GM12878 (cell line): Measurements from ENCODE around the gene ADAMTS17. TPM values are rescaled to one million over a fixed set of nuclear protein-coding genes. Genes with fewer than 3 reads are reported as not detected.
A peak's percentile ranks its signal among the peaks of the same experiment; 100 is the strongest.

Experiments used
- ATAC-seq: fragments of 200-7000 bp; cut with Tn5 transposase; 3 replicates; pipeline ENCODE4 v1.9.1; 2020; ENCODE audit warnings: mild to moderate bottlenecking, moderate library complexity
- BruUV-seq: library from RNA; stranded (reverse); fragments of 400-500 nt; replicated peaks from 2 replicates; lab custom pipeline; 2021; lab: Mats Ljungman, UMichigan
- CTCF ChIA-PET: fragments of 300-600 bp; sonication (Branson Sonifier 250); formaldehyde crosslinking; extraction: SDS; loops from one replicate; lab custom pipeline; 2021; ENCODE audit warnings: inconsistent platforms; lab: Yijun Ruan, JAX
- POLR2A ChIA-PET: fragments of 350-600 bp; formaldehyde crosslinking; extraction: SDS; loops from one replicate; lab custom pipeline; 2021; ENCODE audit warnings: inconsistent platforms; lab: Charles Lee
- RAD21 ChIA-PET: fragments of 300-600 bp; sonication (Branson Sonifier 250); formaldehyde crosslinking; loops from one replicate; lab custom pipeline; 2023; ENCODE audit warnings: antibody characterized with exemption; ENCODE audit not compliant: unreplicated experiment; lab: Charles Lee
- SMC1A ChIA-PET: fragments of 300-600 bp; sonication (Branson Sonifier 250); formaldehyde crosslinking; loops from one replicate; lab custom pipeline; 2023; ENCODE audit not compliant: unreplicated experiment, uncharacterized antibody; lab: Charles Lee
- DNase-seq: peaks from one replicate; pipeline ENCODE4 v3.0.0-alpha.2; 2011; ENCODE audit warnings: low read depth, low spot score
- FAIRE-seq: peaks from 3 replicates; lab custom pipeline; 2011; peaks lifted over from hg19 to GRCh38; lab: Jason Lieb, UNC
- H2AFZ ChIP-seq: 2 replicates; pipeline ENCODE4 v1.6.0; 2011; ENCODE audit warnings: low read depth, low read length, control low read depth; ENCODE audit not compliant: control insufficient read depth
- H3K27ac ChIP-seq: 2 replicates; pipeline ENCODE4 v1.5.1; 2011; ENCODE audit warnings: control low read depth; ENCODE audit not compliant: control insufficient read depth, insufficient read depth
- H3K27me3 ChIP-seq, 2 experiments: replicated peaks in 1 of 2; 2 replicates each; pipeline versions ENCODE4 v1.6.0 to v1.6.1; 2011; ENCODE audit warnings: low read length in 1 of 2; ENCODE audit not compliant: control insufficient read depth in 2 of 2, insufficient read depth in 2 of 2
- H3K36me3 ChIP-seq, 2 experiments: 2 replicates each; pipeline ENCODE4 v1.5.1; 2011; ENCODE audit warnings: low read length in 1 of 2; ENCODE audit not compliant: control insufficient read depth in 2 of 2, insufficient read depth in 2 of 2
- H3K4me1 ChIP-seq: 2 replicates; pipeline ENCODE4 v1.6.1; 2011; ENCODE audit warnings: mild to moderate bottlenecking, low read length, moderate library complexity, mixed read lengths; ENCODE audit not compliant: control insufficient read depth, insufficient read depth
- H3K4me2 ChIP-seq: 2 replicates; pipeline ENCODE4 v1.6.0; 2011; ENCODE audit warnings: control low read depth; ENCODE audit not compliant: control insufficient read depth, insufficient read depth
- H3K4me3 ChIP-seq: fragments of 200-600 bp; sonication (generic); 2 replicates; pipeline ENCODE4 v1.5.1; 2016
- H3K79me2 ChIP-seq: 2 replicates; pipeline ENCODE4 v1.6.0; 2011; ENCODE audit warnings: low read length; ENCODE audit not compliant: control insufficient read depth, insufficient read depth
- H3K9ac ChIP-seq: 2 replicates; pipeline ENCODE4 v1.8.0; 2011; ENCODE audit warnings: low read length, control low read depth, mixed read lengths; ENCODE audit not compliant: control insufficient read depth, insufficient read depth
- H3K9me3 ChIP-seq: replicated peaks from 3 replicates; pipeline ENCODE4 v1.5.1; 2011; ENCODE audit warnings: mild to moderate bottlenecking, low read length; ENCODE audit not compliant: control insufficient read depth, insufficient read depth
- H4K20me1 ChIP-seq: 2 replicates; pipeline ENCODE4 v1.6.0; 2011; ENCODE audit not compliant: control insufficient read depth, insufficient read depth
- ATF7 ChIP-seq: fragments of 450-650 bp; IDR thresholded peaks from 2 replicates; pipeline ENCODE4 v1.6.1; 2016; ENCODE audit warnings: low read depth, mild to moderate bottlenecking
- BCL11A ChIP-seq: IDR thresholded peaks from 2 replicates; pipeline ENCODE4 v1.6.1; 2011; ENCODE audit warnings: low read depth, low read length
- CHD4 ChIP-seq: fragments of 200-600 bp; sonication (generic); IDR thresholded peaks from 2 replicates; pipeline ENCODE4 v1.6.1; 2016; ENCODE audit warnings: mild to moderate bottlenecking
- NFIC ChIP-seq: IDR thresholded peaks from 2 replicates; pipeline ENCODE4 v1.6.1; 2012; ENCODE audit warnings: low read depth, mild to moderate bottlenecking, inconsistent platforms, low read length, moderate library complexity
- NFYB ChIP-seq: IDR thresholded peaks from 2 replicates; pipeline ENCODE4 v1.6.1; 2011; ENCODE audit warnings: low read depth, mild to moderate bottlenecking, low read length, improper control_type of control experiment, moderate library complexity; ENCODE audit not compliant: insufficient read depth
- NR2C2 ChIP-seq: IDR thresholded peaks from 2 replicates; pipeline ENCODE4 v1.6.1; 2011; ENCODE audit warnings: borderline replicate concordance, low read depth; ENCODE audit not compliant: control insufficient read depth, insufficient read length
- POU2F2 ChIP-seq: IDR thresholded peaks from 3 replicates; pipeline ENCODE4 v1.6.1; 2011; ENCODE audit warnings: low read depth, mild to moderate bottlenecking, low read length, borderline replicate concordance
- RELA ChIP-seq: fragments of 450-650 bp; IDR thresholded peaks from 2 replicates; pipeline ENCODE4 v1.8.0; 2014; ENCODE audit warnings: borderline replicate concordance; ENCODE audit not compliant: partially characterized antibody
- SPI1 ChIP-seq: IDR thresholded peaks from 2 replicates; pipeline ENCODE4 v1.6.1; 2011; ENCODE audit warnings: low read depth, mild to moderate bottlenecking, low read length, moderate library complexity, borderline replicate concordance; ENCODE audit not compliant: insufficient read depth
- SREBF1 ChIP-seq: IDR thresholded peaks from 2 replicates; pipeline ENCODE4 v1.6.1; 2012; ENCODE audit warnings: mild to moderate bottlenecking, low read length
- TCF12 ChIP-seq: IDR thresholded peaks from 2 replicates; pipeline ENCODE4 v1.6.1; 2011; ENCODE audit warnings: low read depth, mild to moderate bottlenecking, low read length
- WGBS: methylation state at CpG from one replicate; pipeline ENCODE4 v1.1.6; 2016; ENCODE audit warnings: low lambda C conversion rate; ENCODE audit not compliant: insufficient replicate concordance, insufficient coverage; ENCODE audit errors: missing lambda C conversion rate; 5-methylcytosine and 5-hydroxymethylcytosine counted together
- in situ Hi-C: fragments of 300-500 bp; cut with MboI; formaldehyde crosslinking; loops from 9 replicates; pipeline ENCODE4 v1.14.3; 2018; ENCODE audit warnings: mixed read lengths
- intact Hi-C: fragments of 100-400 bp; cut with micrococcal nuclease; formaldehyde crosslinking; loops from one replicate; pipeline ENCODE4 v1.14.2; 2022; ENCODE audit not compliant: unreplicated experiment
- polyA plus RNA-seq, 11 experiments: library from polyadenylated mRNA; depleted of rRNA in 4 of 11; unstranded in 6 of 11; stranded (reverse) in 5 of 11; fragments of >200 nt; fragmentation: Nextera tagmentation in 4 of 11; fragmentation: Illumina TruSeq in 1 of 11; extraction: Ambion mirVana in 4 of 11; extraction: Trizol in 1 of 11; gene quantifications; 1 replicate in 1 of 11; 2 replicates in 10 of 11; pipeline versions ENCODE4 v1.2.1 to v1.2.3, GENCODE V29; 2011 to 2016; ENCODE audit warnings: inconsistent platforms in 2 of 11, missing spikeins in 2 of 11, low read depth in 1 of 11
- total RNA-seq, 4 experiments: library from RNA; depleted of rRNA in 3 of 4; stranded (reverse); fragments of >200 nt in 3 of 4; fragmentation: Illumina TruSeq in 1 of 4; extraction: Trizol in 1 of 4; gene quantifications; 2 replicates each; pipeline versions ENCODE4 v1.2.1 to v1.2.3, GENCODE V29; 2013 to 2021
- TF ChIP-seq, protein P1 (sequence below): IDR thresholded peaks from 2 replicates; pipeline ENCODE4 v1.6.1; 2012; ENCODE audit warnings: low read depth, low read length, improper control_type of control experiment
- TF ChIP-seq, protein P2 (sequence below): IDR thresholded peaks from 2 replicates; pipeline ENCODE4 v1.6.1; 2011; ENCODE audit warnings: borderline replicate concordance, low read depth, mild to moderate bottlenecking, moderate library complexity, low read length; ENCODE audit not compliant: insufficient read depth, poor library complexity, severe bottlenecking
- TF ChIP-seq, protein P3 (sequence below): fragments of 450-650 bp; IDR thresholded peaks from 2 replicates; pipeline ENCODE4 v1.6.1; 2017; ENCODE audit warnings: mild to moderate bottlenecking, moderate library complexity
- TF ChIP-seq, protein P4 (sequence below): IDR thresholded peaks from 2 replicates; pipeline ENCODE4 v1.6.1; 2012; ENCODE audit warnings: low read depth, low read length, improper control_type of control experiment

Gene ADAMTS17
- total and polyA plus RNA-seq, 10 of the 15 experiments (the other 5 are each of a cell fraction or from before 2014, with no cell fraction given): 0.04 to 0.50 (median 0.10) TPM; not detected in 4

DNA sequence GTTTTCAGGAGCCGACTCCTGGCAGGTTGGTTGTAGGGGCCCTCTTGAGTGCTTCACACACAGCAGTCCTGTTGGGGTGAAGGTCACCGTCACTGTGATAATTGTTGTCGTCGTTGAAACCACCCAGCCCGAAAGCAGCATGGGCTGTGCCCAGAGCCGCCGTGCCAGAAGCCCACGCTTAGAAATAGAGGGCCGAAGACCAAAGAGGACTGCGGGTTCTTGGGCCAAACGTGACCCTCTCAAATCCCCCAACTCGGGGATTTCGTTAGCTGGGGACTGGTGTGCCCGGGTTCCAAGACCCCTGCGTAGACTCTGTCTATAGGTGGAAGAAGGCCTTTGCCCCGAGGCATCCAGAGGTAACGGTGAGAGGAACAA is 7.5 kb upstream of the ADAMTS17 start:
- H2AFZ ChIP-seq: no peak overlapping the region
- H4K20me1 ChIP-seq: 0 out of 2 replicates have a peak, but pooled peaks cover 2% of the 10 kb centered on the region
- WGBS: 59% methylated on average over 17 of the region's 17 CpGs
- no peaks in the 10 kb centered on the region for H3K4me1 ChIP-seq
- H3K79me2 ChIP-seq: no peaks in the 10 kb centered on the region
- no peak for FAIRE-seq
- no peak for TF ChIP-seq POU2F2
- no peak for TF ChIP-seq ATF7
- TF ChIP-seq, protein P1, sequence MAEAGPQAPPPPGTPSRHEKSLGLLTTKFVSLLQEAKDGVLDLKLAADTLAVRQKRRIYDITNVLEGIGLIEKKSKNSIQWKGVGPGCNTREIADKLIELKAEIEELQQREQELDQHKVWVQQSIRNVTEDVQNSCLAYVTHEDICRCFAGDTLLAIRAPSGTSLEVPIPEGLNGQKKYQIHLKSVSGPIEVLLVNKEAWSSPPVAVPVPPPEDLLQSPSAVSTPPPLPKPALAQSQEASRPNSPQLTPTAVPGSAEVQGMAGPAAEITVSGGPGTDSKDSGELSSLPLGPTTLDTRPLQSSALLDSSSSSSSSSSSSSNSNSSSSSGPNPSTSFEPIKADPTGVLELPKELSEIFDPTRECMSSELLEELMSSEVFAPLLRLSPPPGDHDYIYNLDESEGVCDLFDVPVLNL: no peak
- TF ChIP-seq NR2C2: no peak
- no peak for TF ChIP-seq CHD4
- no peak for TF ChIP-seq BCL11A
- TF ChIP-seq SREBF1: no peak
- TF ChIP-seq, protein P2, sequence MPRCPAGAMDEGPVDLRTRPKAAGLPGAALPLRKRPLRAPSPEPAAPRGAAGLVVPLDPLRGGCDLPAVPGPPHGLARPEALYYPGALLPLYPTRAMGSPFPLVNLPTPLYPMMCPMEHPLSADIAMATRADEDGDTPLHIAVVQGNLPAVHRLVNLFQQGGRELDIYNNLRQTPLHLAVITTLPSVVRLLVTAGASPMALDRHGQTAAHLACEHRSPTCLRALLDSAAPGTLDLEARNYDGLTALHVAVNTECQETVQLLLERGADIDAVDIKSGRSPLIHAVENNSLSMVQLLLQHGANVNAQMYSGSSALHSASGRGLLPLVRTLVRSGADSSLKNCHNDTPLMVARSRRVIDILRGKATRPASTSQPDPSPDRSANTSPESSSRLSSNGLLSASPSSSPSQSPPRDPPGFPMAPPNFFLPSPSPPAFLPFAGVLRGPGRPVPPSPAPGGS: no peak
- no peak for TF ChIP-seq SPI1
- no peak for TF ChIP-seq NFIC
- TF ChIP-seq, protein P3, sequence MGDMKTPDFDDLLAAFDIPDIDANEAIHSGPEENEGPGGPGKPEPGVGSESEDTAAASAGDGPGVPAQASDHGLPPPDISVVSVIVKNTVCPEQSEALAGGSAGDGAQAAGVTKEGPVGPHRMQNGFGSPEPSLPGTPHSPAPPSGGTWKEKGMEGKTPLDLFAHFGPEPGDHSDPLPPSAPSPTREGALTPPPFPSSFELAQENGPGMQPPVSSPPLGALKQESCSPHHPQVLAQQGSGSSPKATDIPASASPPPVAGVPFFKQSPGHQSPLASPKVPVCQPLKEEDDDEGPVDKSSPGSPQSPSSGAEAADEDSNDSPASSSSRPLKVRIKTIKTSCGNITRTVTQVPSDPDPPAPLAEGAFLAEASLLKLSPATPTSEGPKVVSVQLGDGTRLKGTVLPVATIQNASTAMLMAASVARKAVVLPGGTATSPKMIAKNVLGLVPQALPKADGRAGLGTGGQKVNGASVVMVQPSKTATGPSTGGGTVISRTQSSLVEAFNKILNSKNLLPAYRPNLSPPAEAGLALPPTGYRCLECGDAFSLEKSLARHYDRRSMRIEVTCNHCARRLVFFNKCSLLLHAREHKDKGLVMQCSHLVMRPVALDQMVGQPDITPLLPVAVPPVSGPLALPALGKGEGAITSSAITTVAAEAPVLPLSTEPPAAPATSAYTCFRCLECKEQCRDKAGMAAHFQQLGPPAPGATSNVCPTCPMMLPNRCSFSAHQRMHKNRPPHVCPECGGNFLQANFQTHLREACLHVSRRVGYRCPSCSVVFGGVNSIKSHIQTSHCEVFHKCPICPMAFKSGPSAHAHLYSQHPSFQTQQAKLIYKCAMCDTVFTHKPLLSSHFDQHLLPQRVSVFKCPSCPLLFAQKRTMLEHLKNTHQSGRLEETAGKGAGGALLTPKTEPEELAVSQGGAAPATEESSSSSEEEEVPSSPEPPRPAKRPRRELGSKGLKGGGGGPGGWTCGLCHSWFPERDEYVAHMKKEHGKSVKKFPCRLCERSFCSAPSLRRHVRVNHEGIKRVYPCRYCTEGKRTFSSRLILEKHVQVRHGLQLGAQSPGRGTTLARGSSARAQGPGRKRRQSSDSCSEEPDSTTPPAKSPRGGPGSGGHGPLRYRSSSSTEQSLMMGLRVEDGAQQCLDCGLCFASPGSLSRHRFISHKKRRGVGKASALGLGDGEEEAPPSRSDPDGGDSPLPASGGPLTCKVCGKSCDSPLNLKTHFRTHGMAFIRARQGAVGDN: no peak
- TF ChIP-seq, protein P4, sequence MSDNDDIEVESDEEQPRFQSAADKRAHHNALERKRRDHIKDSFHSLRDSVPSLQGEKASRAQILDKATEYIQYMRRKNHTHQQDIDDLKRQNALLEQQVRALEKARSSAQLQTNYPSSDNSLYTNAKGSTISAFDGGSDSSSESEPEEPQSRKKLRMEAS: no peak
- TF ChIP-seq TCF12: no peak
- no peak for TF ChIP-seq NFYB
- TF ChIP-seq RELA: no peak
- TF ChIP-seq, all 136 proteins: peak for 0
- Histone ChIP-seq H3K4me3 (no peak overlapping the region; the same call in 1 of the 2 replicates), H3K27me3 (no peaks in the 10 kb centered on the region), H3K9me3 (no peaks in the 10 kb centered on the region; the same call in 2 of the 3 replicates), H3K36me3 (no peaks in the 10 kb centered on the region), H3K9ac (no peak overlapping the region), H3K4me2 (peak overlapping the region; percentile 71; the same call in 1 of the 2 replicates), H3K27ac (no peak overlapping the region)
- DNase-seq (no peak), ATAC-seq (no peak)
- BruUV-seq: no TSS peak
- ChIA-PET SMC1A (no interaction called here), CTCF (interaction anchor here (0.6 to 2.5 kb wide), 4 partner anchors 10 to 1983 kb away, joined by 3 to 23 read pairs (median 10); no protein-coding TSS in a partner anchor), RAD21 (interaction anchor here (1.6 kb wide), 1 partner anchor 34 kb away, joined by 4 read pairs; no protein-coding TSS in a partner anchor), POLR2A (no interaction called here)
- in situ Hi-C loops (loop anchor here (5.0 kb wide), 1 partner anchor 213 kb away; no protein-coding TSS in a partner anchor), intact Hi-C loops (no loop called here)
